Cardiac muscle cell (in vitro differentiated cells and primary cell): ENCODE measurements around the gene ANKRD11. TPM values are rescaled to one million over a fixed set of nuclear protein-coding genes. Genes with fewer than 3 reads are reported as not detected.

ENCODE experiments used
- DNase-seq, 2 donors: peaks; one replicate each; pipeline versions ENCODE4 v3.0.0 to v3.0.0-alpha.2; 2010 to 2017; ENCODE audit warnings: low read depth in 1 of 2, low spot score in 1 of 2
- H3K27ac ChIP-seq: fragments of 200-600 bp; sonication (generic); 2 replicates; pipeline ENCODE4 v1.5.1; 2016
- H3K27me3 ChIP-seq: fragments of 200-600 bp; sonication (generic); 2 replicates; pipeline ENCODE4 v1.6.0; 2016; ENCODE audit warnings: control low read depth
- H3K36me3 ChIP-seq: fragments of 200-600 bp; sonication (generic); 2 replicates; pipeline ENCODE4 v1.5.1; 2016; ENCODE audit warnings: control low read depth
- H3K4me1 ChIP-seq: fragments of 200-600 bp; sonication (generic); 2 replicates; pipeline ENCODE4 v1.8.1; 2017; ENCODE audit warnings: low read depth, mild to moderate bottlenecking, mixed run types
- H3K4me3 ChIP-seq: fragments of 200-600 bp; sonication (generic); 2 replicates; pipeline ENCODE4 v1.5.1; 2016; ENCODE audit warnings: mild to moderate bottlenecking
- H3K9me3 ChIP-seq: fragments of 200-600 bp; sonication (generic); 2 replicates; pipeline ENCODE4 v1.5.1; 2017; ENCODE audit warnings: low read depth, mild to moderate bottlenecking, control low read depth
- CTCF ChIP-seq: IDR thresholded peaks from 2 replicates; pipeline ENCODE4 v1.5.1; 2012; ENCODE audit warnings: low read depth, mild to moderate bottlenecking, low read length
- polyA plus RNA-seq: library from polyadenylated mRNA; unstranded; fragments of >200 nt; fragmentation: Nextera tagmentation; extraction: Ambion mirVana; gene quantifications from 2 replicates; pipeline ENCODE4 v1.2.1, GENCODE V29; 2016
- total RNA-seq: library from RNA; depleted of rRNA; stranded (reverse); fragments of >200 nt; gene quantifications from 2 replicates; pipeline ENCODE4 v1.2.3, GENCODE V29; 2016

The ANKRD11 gene
- total and polyA plus RNA-seq, 2 experiments from 2014 or later = 111 to 131 TPM

GRCh38 chr16:89357055-89357816 is 133.1 kb downstream of the ANKRD11 start:
- H3K27ac ChIP-seq = peak overlapping the region; percentile 60
- no peaks in the 10 kb centered on the region for H3K27me3 ChIP-seq
- no peak overlapping the region for H3K4me3 ChIP-seq
- H3K36me3 ChIP-seq = no peaks in the 10 kb centered on the region
- DNase-seq = peak in 1 of 2 donors; percentile 59
- H3K4me1 ChIP-seq = peaks cover 31% of the 10 kb centered on the region
- TF ChIP-seq CTCF = no peak
- no peaks in the 10 kb centered on the region for H3K9me3 ChIP-seq

- Histone ChIP-seq H3K36me3 (no peaks in the 10 kb centered on the region), H3K4me3 (no peak overlapping the region), H3K27me3 (no peaks in the 10 kb centered on the region), H3K9me3 (no peaks in the 10 kb centered on the region), H3K27ac (no peak overlapping the region), H3K4me1 (peaks cover 28% of the 10 kb centered on the region)
- no peak for DNase-seq
- TF ChIP-seq CTCF = no peak
Measured at GRCh38 chr16:89355686-89356085, 134.7 kb downstream of the ANKRD11 start.

- DNase-seq = no peak
- no peak for TF ChIP-seq CTCF
- Histone ChIP-seq H3K27ac (no peak overlapping the region), H3K9me3 (no peaks in the 10 kb centered on the region), H3K27me3 (no peaks in the 10 kb centered on the region), H3K4me1 (peaks cover 28% of the 10 kb centered on the region), H3K36me3 (no peaks in the 10 kb centered on the region), H3K4me3 (no peak overlapping the region)
Measured at GRCh38 chr16:89355007-89355406, 135.4 kb downstream of the ANKRD11 start.

- no peaks in the 10 kb centered on the region for H3K36me3 ChIP-seq
- H3K27me3 ChIP-seq = no peaks in the 10 kb centered on the region
- no peak overlapping the region for H3K27ac ChIP-seq
- H3K9me3 ChIP-seq = no peaks in the 10 kb centered on the region
- DNase-seq = no peak
- H3K4me3 ChIP-seq = no peak overlapping the region
- peaks cover 26% of the 10 kb centered on the region for H3K4me1 ChIP-seq
- TF ChIP-seq CTCF = no peak
Measured at GRCh38 chr16:89354325-89354724, 136.0 kb downstream of the ANKRD11 start.

GRCh38 chr16:89352091-89352681 is 138.2 kb downstream of the ANKRD11 start:
- no peak for DNase-seq

More at GRCh38 chr16:89352091-89352681, 138.2 kb downstream of the ANKRD11 start:
- Histone ChIP-seq H3K27ac (peak overlapping the region; percentile 69), H3K36me3 (no peaks in the 10 kb centered on the region), H3K9me3 (no peaks in the 10 kb centered on the region), H3K4me1 (peaks cover 19% of the 10 kb centered on the region), H3K4me3 (no peak overlapping the region), H3K27me3 (no peaks in the 10 kb centered on the region)
- no peak for TF ChIP-seq CTCF
